GF-D8 (cell line): ENCODE data around the gene MED12L.

Experiments
- DNase-seq: peaks from one replicate; lab custom pipeline; 2025; lab: John Stamatoyannopoulos, UW

The MED12L gene

DNA sequence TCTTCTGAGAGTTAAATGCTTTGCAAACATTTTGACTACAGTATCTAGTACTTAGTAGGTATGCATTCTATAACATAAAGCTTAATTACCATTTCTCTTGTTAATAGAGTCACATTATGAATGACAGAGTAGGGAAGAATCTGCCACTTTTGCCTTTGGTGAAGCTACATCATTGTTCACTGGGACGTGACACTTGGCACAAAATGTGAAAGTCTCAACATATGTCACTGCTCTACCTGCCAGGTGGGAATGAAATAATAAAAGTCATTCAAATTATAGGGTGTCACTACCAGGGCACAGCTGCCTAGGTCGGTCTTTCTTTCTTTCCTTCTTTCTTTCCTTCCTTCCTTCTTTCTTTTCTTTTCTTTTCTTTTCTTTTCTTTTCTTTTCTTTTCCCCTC lies 213.5 kb downstream of the MED12L start:
- DNase-seq = no peak

DNA sequence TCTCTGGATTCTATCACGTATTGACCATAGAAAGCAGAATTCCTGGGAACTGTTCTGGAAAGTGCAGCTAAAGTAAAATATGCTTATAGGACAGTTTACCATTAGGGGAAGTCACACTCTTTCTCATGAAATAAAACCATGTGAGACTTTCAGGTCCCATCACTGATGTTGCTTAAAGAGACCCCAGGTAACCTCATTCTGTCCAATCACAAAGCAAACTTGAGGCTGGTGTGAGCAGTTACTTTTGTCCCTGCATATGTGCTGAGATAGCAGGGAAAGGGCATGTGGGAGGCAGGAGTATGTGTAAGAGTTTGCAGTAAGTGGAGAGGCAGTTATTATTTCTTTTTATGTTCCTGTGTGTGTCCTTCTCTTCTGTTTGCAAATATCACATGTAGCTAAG lies 215.1 kb downstream of the MED12L start:
- DNase-seq = no peak

DNA sequence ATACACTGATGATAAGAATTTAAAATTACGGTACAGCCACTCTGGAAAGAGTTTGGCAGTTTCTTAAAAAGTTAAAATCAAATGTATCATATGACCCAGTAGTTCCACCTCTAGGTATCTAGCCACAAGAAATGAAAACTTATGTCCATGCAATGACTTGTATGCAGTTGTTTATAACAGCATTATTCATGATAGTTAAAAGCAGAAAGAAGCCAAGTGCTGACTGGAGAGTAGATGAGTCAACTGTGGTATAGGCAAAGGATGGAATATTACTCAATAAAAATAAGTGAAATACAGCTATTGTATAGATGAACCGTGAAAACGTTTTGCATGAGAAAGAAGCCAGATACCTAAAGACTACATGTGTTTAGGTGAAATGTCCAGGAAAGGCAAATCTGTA lies 216.3 kb downstream of the MED12L start:
- DNase-seq = no peak

DNA sequence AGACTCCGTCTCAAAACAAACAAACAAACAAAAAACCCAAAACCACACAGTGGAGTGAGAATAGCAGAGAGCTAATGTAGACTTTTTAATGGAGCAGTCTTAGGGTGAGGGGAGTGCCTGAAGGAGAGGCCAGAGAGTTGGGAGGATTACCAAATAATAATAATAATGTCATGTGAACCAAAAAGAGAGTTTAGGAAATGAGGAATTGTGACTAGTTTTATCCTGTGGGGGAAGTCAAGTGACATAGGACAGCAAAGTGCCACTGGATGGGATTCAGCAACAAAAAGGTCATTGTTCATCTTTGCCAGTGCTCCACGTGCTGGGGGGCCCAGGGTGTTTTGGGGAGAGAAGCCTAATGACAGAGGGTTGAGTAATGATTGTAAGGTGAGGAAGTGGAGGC lies 218.3 kb downstream of the MED12L start:
- no peak for DNase-seq

GRCh38 chr3:151305060-151305774 lies 219.8 kb downstream of the MED12L start:
- no peak for DNase-seq

DNA sequence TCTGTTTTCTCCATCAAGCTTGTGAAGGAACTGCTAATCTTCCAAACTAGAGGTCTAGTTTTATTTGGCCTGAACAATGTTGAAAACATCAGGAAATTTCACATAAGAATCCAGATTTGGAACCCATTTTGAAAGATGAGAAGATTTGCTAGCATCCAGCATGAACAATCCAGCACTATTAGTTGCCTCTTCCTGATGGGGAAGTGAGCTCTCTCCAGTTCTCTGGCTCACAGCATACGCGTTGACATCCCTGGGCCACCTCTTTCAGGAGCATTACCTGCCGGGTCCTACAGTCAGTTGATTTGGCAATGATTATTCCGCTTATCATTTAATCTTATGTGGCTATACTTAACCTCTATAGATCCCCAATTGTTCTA lies 220.3 kb downstream of the MED12L start:
- no peak for DNase-seq

DNA sequence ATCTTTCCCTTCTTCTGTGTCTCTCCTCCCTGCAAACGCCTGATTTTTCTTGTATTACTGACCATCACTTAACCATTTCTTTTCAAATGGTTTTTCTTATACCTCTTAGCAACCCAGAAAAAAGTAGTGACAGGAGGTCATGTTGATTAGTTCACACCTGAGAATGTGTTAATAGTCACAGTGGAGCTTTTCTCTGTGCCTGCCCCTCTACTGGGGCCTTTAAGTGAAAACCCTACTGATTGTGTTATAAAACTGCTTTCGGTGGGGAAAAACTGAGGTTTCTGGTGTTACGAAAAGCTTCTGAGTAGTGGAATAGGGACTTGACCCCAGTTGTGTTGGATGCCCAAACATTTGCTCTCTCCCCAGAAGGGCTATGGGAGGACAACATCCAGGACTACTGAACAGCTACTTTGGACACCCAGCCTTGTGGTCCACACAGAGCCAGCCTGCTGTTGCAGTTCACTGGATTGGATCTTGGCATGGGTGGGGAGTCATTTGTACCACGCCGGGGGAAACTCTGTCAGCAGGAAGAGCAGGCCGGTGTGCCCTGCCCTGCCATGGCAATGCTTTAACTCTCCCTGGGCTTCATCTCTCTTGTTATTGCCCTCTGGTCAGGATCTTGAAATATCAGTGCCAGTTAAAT lies 220.8 kb downstream of the MED12L start:
- no peak for DNase-seq

DNA sequence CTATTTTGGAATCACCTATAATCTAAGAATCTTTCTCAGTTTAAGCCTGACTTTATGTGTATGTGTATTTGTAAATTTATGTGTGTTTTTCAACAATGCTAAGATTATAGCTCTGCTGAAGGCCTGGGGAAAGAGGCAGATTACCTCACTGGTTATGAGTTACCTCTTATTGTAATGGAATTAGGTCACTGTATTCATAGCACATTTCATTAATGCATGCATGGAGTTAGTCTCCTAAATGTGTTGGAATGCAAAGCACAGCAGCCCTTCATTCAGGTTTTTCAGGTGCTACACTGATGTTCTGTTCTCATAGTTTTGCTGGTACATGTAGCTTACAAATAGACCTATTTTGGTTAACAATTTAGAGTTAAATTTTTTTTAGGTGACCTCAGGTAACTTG lies 221.7 kb downstream of the MED12L start:
- DNase-seq = no peak

DNA sequence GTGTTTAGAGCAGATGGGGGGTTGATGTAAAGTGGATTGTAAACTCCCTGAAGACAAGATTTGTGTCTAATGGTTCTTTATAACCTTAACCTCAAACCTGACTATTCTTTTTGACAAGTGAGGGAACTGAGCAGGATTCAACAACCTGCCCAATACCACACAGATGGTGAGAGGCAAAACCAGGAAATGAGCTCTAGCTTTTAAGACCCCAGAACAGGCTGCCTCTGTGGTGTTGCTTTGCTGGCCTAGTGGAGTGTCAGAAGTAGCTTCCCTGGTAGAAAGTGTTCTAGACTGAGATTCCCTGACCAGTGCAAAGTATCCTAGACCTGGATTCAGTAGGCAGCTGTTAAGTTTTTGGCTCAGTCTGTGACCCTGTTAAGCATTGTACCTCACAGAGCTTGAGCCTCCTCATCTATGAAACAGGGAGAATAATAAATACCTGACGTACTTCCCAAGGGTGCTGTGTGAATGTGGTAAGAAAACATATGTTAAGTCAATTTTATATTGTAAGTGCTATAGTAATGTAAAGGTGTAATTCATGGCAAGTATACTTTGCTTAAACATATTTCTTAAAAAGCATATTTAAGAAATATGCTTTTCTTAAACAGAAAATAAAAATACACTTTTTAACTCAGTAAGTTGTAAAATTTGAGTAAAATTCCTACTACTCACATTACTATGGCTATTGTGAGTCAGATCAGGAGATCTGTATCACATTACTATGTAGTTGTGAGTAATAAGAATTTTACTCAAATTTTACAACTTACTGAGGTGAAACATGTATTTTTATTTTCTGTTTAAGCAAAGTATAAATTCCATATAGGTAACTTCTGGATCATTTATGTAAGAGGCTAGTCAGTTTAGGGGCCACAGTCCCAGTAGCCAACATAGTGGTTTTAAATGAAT lies 222.4 kb downstream of the MED12L start:
- DNase-seq = no peak

DNA sequence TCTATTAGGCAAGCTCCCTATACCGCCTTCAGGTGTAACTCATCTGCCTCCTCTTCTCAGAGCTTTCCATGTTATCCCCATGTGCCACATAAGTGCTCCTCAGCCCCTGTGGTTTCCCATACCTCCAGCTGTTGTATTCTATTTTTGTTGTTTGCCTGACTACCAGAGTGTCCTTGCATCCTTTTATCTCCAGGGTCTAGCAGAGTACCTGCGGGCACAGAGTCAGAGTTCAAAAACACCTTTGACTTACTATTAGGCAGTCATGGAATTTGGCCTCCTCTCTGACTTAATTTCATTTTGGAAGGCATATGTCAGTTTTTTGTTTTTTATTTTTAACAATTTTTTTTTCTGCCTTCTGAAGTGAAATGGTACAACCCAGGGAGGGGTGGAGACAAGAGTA lies 224.1 kb downstream of the MED12L start:
- no peak for DNase-seq

GRCh38 chr3:151312972-151313371 lies 227.5 kb downstream of the MED12L start:
- no peak for DNase-seq

DNA sequence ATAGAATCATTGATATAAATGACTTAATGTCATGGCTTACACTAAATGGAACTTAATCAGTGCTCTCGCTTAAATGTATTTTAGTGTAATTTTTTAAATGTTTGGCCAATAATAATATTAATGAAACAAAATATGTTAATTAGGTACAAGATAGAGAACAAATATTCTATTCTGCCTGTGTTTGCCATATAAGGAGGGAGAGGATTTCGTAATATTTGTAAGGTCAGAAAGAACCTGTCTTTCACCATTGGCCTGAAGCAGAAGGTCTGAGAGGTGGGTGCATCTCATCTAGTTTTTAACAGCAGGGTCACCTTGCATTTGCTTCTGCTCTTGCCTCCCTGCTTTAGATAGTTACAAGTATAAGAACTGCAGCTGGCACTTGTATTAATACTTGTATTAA lies 228.7 kb downstream of the MED12L start:
- no peak for DNase-seq

DNA sequence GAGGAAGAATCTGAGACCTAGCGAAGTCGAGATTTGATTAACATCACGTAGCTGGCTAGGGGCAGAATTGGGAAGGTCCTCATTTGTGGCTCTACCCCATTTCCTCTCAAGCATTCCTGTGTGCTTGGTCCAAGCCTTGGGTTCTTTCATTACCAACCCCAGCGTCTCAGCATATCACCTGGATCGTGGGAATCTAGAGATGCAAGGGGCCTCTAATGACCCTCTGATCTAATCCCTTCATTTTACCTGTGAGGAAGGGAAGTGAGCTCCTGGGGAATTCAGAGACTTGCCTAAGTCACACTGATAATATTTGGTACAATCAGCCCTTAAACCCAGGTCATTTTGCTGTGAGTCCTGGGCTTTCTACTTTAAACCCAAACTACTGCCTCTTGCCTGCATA lies 229.1 kb downstream of the MED12L start:
- no peak for DNase-seq

GRCh38 chr3:151315136-151315535 lies 229.7 kb downstream of the MED12L start:
- DNase-seq = no peak

DNA sequence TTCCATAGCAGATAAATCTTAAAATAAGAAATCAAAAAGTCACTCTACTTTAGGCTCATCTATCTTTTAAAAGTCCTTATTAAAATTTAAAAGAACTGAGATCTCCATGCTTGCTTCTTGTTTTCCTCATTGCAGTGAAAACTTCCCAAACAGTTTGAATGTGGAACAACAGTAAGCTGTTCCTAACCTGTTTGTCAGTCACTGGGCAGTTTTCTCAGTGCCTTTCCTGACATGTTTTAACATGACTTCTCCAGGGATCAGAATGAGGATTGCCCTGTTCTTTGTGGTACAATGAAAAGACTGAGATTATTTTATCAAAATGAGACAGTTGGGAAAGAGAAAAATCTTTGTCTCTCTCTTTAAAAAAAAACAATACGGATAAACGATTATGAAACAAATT lies 230.4 kb downstream of the MED12L start:
- no peak for DNase-seq

- no peak for DNase-seq
These were observed 231.0 kb downstream of the MED12L start, which contains the start of gene GPR87 for GRCh38 chr3:151316267-151316991. TSS of gene GPR87 (minus strand) at chr3:151316820. CDS start at chr3:151300100, 16,720 bp downstream.

DNA sequence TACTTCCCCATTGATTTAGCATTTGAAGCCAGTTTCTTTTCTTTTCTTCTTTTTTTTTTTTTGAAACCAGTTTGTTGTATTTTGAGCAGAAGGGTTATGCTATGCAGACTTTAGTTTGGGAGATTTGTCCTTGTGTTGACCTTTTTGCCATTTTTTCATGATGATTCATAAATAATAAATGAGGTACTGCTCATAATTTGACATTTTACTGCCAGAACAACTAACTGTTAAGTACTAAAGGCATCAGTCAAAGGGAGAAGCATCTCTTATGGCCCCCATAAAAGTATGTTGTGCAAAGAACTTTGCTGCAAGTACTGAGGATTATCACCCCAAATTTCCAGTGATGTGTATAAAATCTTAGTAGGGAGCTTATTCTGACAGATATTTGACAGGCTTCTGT lies 232.8 kb downstream of the MED12L start:
- DNase-seq = no peak

- no peak for DNase-seq
These were observed 233.5 kb downstream of the MED12L start for GRCh38 chr3:151318991-151319390.

DNA sequence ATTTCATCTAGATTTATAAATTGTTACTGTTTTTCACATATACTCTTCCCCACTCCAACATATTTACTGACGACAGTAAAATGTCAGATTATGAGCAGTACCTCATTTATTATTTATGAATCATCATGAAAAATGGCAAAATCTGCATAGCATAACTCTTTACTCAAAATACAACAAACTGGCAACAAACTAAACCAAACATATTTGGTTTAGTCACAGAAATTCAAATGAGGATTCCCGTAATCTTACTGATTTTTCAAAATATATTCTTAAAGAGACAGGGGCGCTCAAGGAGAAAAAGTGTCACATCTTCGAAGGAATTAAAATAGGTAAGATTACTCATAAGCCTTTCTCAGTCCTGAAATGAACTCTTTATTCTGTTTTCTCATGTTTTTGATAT lies 234.2 kb downstream of the MED12L start:
- no peak for DNase-seq

DNA sequence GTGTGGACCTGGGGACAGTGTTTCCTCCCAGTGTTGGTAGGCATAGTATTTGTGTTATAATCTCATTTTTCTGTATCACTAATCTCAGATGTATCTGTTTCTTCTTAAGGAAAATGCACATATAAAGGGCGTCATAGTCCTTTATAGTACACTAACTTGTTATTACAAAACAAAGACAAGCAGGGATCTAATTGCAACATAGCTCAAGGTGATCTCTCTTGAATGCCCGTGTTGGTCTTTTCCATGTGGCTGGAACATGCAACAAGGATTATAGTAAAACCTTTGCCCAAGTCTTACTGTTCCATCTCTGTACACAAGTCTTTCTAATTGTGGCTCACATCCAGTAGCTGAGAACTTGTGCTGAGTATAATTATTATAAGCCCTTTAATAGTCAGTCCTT lies 234.7 kb downstream of the MED12L start:
- no peak for DNase-seq

DNA sequence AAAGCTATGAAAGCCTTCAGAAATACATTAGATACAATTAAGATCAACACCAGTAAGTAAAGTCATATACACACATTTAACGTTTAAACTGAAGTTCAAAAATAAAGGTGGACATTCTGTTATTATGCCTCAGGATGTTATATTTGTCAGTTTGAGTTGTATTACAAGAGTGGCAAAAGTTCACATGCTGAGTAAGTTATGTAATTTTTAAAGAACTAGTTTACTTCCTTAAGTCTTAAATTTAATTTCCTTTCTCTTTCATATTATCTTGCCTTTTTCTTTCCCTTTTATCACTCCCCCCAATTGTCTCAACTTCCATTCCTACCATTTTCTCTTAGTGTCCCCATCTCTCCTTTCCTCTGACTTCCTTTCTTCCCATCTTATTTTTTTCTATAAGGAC lies 236.1 kb downstream of the MED12L start:
- DNase-seq = no peak

GRCh38 chr3:151322511-151322910 lies 237.0 kb downstream of the MED12L start:
- DNase-seq = no peak
